GM21528 (cell line): Measurements from ENCODE around the gene CAVIN1.
"Not testable (repeated sequence)": the region's sequence is repeated elsewhere in the genome, so short reads cannot be mapped to it uniquely, and the experiment has no call there.

Experiments used
- ATAC-seq: cut with Tn5 transposase; IDR thresholded peaks from one replicate; pipeline ENCODE4 v1.9.1; 2021; ENCODE audit warnings: mild to moderate bottlenecking, moderate library complexity; ENCODE audit not compliant: unreplicated experiment, low FRiP score

Gene CAVIN1

GRCh38 chr17:42381898-42382297 is 41.2 kb downstream of the CAVIN1 start:
- ATAC-seq: no peak

- ATAC-seq: no peak
Measured at GRCh38 chr17:42380935-42381334, 42.1 kb downstream of the CAVIN1 start.

GRCh38 chr17:42378959-42379594 is 44.0 kb downstream of the CAVIN1 start:
- ATAC-seq: no peak

GRCh38 chr17:42378359-42378958 is 44.6 kb downstream of the CAVIN1 start:
- ATAC-seq: no peak

GRCh38 chr17:42373896-42374295 is 49.2 kb downstream of the CAVIN1 start:
- no peak for ATAC-seq

- no peak for ATAC-seq
Measured at GRCh38 chr17:42372142-42372541, 50.9 kb downstream of the CAVIN1 start.

GRCh38 chr17:42368797-42369561 is 54.1 kb downstream of the CAVIN1 start:
- not testable (repeated sequence) for ATAC-seq

- ATAC-seq: not testable (repeated sequence)
Measured at GRCh38 chr17:42368310-42368709, 54.7 kb downstream of the CAVIN1 start.

- ATAC-seq: not testable (repeated sequence)
Measured at GRCh38 chr17:42366176-42367023, 56.7 kb downstream of the CAVIN1 start.

GRCh38 chr17:42365136-42365535 is 57.9 kb downstream of the CAVIN1 start:
- no peak for ATAC-seq

GRCh38 chr17:42363767-42364585 is 59.1 kb downstream of the CAVIN1 start:
- no peak for ATAC-seq

GRCh38 chr17:42363231-42363630 is 59.8 kb downstream of the CAVIN1 start:
- no peak for ATAC-seq

- ATAC-seq: no peak
Measured at GRCh38 chr17:42362245-42362961, 60.7 kb downstream of the CAVIN1 start.

- ATAC-seq: no peak
Measured at GRCh38 chr17:42361781-42362186, 61.3 kb downstream of the CAVIN1 start.

- not testable (repeated sequence) for ATAC-seq
Measured at GRCh38 chr17:42360388-42360787, 62.7 kb downstream of the CAVIN1 start.

GRCh38 chr17:42359133-42359532 is 63.9 kb downstream of the CAVIN1 start:
- no peak for ATAC-seq

GRCh38 chr17:42358434-42358833 is 64.6 kb downstream of the CAVIN1 start:
- no peak for ATAC-seq

GRCh38 chr17:42354956-42355843 is 67.9 kb downstream of the CAVIN1 start:
- ATAC-seq: no peak
